Neuronal stem cell (in vitro differentiated cells): ENCODE data around the gene ZNF574.

Experiments used
- DNase-seq: peaks from one replicate; pipeline ENCODE4 v3.0.0-alpha.2; 2013; ENCODE audit warnings: low spot score
- H2AFZ ChIP-seq: one replicate; pipeline ENCODE4 v1.6.1; 2013; ENCODE audit warnings: mild to moderate bottlenecking, low read length, inconsistent platforms
- H2AK5ac ChIP-seq: 2 replicates; pipeline ENCODE4 v1.6.1; 2013; ENCODE audit warnings: low read depth, mild to moderate bottlenecking, inconsistent platforms, low read length, moderate library complexity, mixed read lengths
- H2BK120ac ChIP-seq: 2 replicates; pipeline ENCODE4 v1.6.1; 2013; ENCODE audit warnings: low read depth, mild to moderate bottlenecking, inconsistent platforms, low read length, moderate library complexity, mixed read lengths
- H2BK12ac ChIP-seq: one replicate; pipeline ENCODE4 v1.6.1; 2013; ENCODE audit warnings: low read length, inconsistent platforms
- H2BK15ac ChIP-seq: 2 replicates; pipeline ENCODE4 v1.6.1; 2013; ENCODE audit warnings: mild to moderate bottlenecking, low read length, inconsistent platforms, mixed read lengths
- H2BK5ac ChIP-seq: one replicate; pipeline ENCODE4 v1.6.1; 2013; ENCODE audit warnings: inconsistent platforms, mild to moderate bottlenecking, low read length, moderate library complexity
- H3K14ac ChIP-seq: one replicate; pipeline ENCODE4 v1.6.1; 2013; ENCODE audit warnings: low read length, inconsistent platforms
- H3K18ac ChIP-seq: 2 replicates; pipeline ENCODE4 v1.6.1; 2013; ENCODE audit warnings: low read length, inconsistent platforms
- H3K23ac ChIP-seq: 2 replicates; pipeline ENCODE4 v1.6.1; 2013; ENCODE audit warnings: low read depth, mild to moderate bottlenecking, mixed read lengths, low read length, inconsistent platforms; ENCODE audit not compliant: poor library complexity
- H3K27ac ChIP-seq: replicated peaks from 3 replicates; pipeline ENCODE4 v1.5.1; 2013; ENCODE audit warnings: low read length, inconsistent platforms
- H3K27me3 ChIP-seq, 3 experiments: 2 replicates each; pipeline ENCODE4 v1.6.1; 2013; ENCODE audit warnings: low read length in 3 of 3, mild to moderate bottlenecking in 2 of 3, inconsistent platforms in 1 of 3, low read depth in 1 of 3, mixed read lengths in 1 of 3, moderate library complexity in 1 of 3; ENCODE audit not compliant: control insufficient read depth in 3 of 3, insufficient read depth in 3 of 3
- H3K36me3 ChIP-seq, 2 donors: replicated peaks in 1 of 2; 2 replicates each; pipeline ENCODE4 v1.6.1; 2013; ENCODE audit warnings: low read length in 2 of 2; ENCODE audit not compliant: control insufficient read depth in 2 of 2, insufficient read depth in 2 of 2
- H3K4ac ChIP-seq: 2 replicates; pipeline ENCODE4 v1.6.1; 2013; ENCODE audit warnings: inconsistent platforms, mild to moderate bottlenecking, low read length, moderate library complexity
- H3K4me1 ChIP-seq, 2 donors: 1 replicate in 1 of 2; 2 replicates in 1 of 2; pipeline ENCODE4 v1.6.1; 2013; ENCODE audit warnings: low read length in 2 of 2, low read depth in 1 of 2; ENCODE audit not compliant: control insufficient read depth in 2 of 2, insufficient read depth in 1 of 2
- H3K4me2 ChIP-seq: one replicate; pipeline ENCODE4 v1.6.1; 2013; ENCODE audit warnings: mild to moderate bottlenecking, low read length, inconsistent platforms; ENCODE audit not compliant: insufficient read depth, poor library complexity, severe bottlenecking
- H3K4me3 ChIP-seq, 2 donors: 2 replicates each; pipeline ENCODE4 v1.5.1; 2013; ENCODE audit warnings: low read length in 2 of 2, mild to moderate bottlenecking in 2 of 2, inconsistent platforms in 1 of 2, moderate library complexity in 1 of 2
- H3K79me1 ChIP-seq: one replicate; pipeline ENCODE4 v1.6.1; 2013; ENCODE audit warnings: low read depth, mild to moderate bottlenecking, inconsistent platforms, low read length, moderate library complexity
- H3K9ac ChIP-seq: one replicate; pipeline ENCODE4 v1.6.1; 2013; ENCODE audit warnings: mild to moderate bottlenecking, low read depth, low read length, inconsistent platforms; ENCODE audit not compliant: poor library complexity
- H3K9me3 ChIP-seq, 2 donors: replicated peaks in 1 of 2; 2 replicates each; pipeline versions ENCODE3 to v1.6.1; 2013; ENCODE audit warnings: low read length in 2 of 2, mild to moderate bottlenecking in 2 of 2, inconsistent platforms in 1 of 2, low read depth in 1 of 2, mixed read lengths in 1 of 2, moderate library complexity in 1 of 2; ENCODE audit not compliant: control insufficient read depth in 2 of 2, insufficient read depth in 1 of 2
- H4K8ac ChIP-seq: one replicate; pipeline ENCODE4 v1.6.1; 2013; ENCODE audit warnings: low read depth, mild to moderate bottlenecking, inconsistent platforms, low read length, moderate library complexity
- H4K91ac ChIP-seq: one replicate; pipeline ENCODE4 v1.6.1; 2013; ENCODE audit warnings: low read length, low read depth, mild to moderate bottlenecking, inconsistent platforms; ENCODE audit not compliant: poor library complexity
- WGBS, 2 donors: extraction: QIAGEN DNeasy Blood & Tissue Kit; methylation state at CpG; one replicate each; pipeline ENCODE4 v1.1.7; 2013; ENCODE audit warnings: missing lambda C conversion rate in 2 of 2, mixed read lengths in 1 of 2; ENCODE audit not compliant: insufficient read length in 2 of 2, insufficient replicate concordance in 1 of 2; ENCODE audit errors: extremely low coverage in 2 of 2; 5-methylcytosine and 5-hydroxymethylcytosine counted together

Gene ZNF574

GRCh38 chr19:42053037-42053935 is 22.7 kb upstream of the ZNF574 start:
- H3K36me3 ChIP-seq, result peaks cover 0 to 39% of the 10 kb centered on the region in 2 donors
- peaks cover 0 to 4% of the 10 kb centered on the region in 2 donors for H3K4me1 ChIP-seq
- no peaks in the 10 kb centered on the region for H3K79me1 ChIP-seq
- H4K8ac ChIP-seq, result no peak overlapping the region
- H2BK120ac ChIP-seq, result no peak overlapping the region
- H3K14ac ChIP-seq, result no peak overlapping the region
- no peaks in the 10 kb centered on the region for H3K9me3 ChIP-seq
- H2BK5ac ChIP-seq, result no peak overlapping the region
- no CpG with 5 or more reads among the region's 17 CpGs for WGBS, 2 donors
- H3K9ac ChIP-seq, result no peak overlapping the region
- H3K27ac ChIP-seq, result no peak overlapping the region
- no peak overlapping the region for H2AFZ ChIP-seq
- H3K4me2 ChIP-seq, result no peak overlapping the region
- H2BK15ac ChIP-seq, result no peak overlapping the region
- no peak overlapping the region for H3K4me3 ChIP-seq
- H2AK5ac ChIP-seq, result no peak overlapping the region
- no peak overlapping the region for H3K4ac ChIP-seq
- H3K23ac ChIP-seq, result no peak overlapping the region
- no peak for DNase-seq
- no peaks in the 10 kb centered on the region for H3K27me3 ChIP-seq
- no peak overlapping the region for H2BK12ac ChIP-seq
- no peak overlapping the region for H4K91ac ChIP-seq
- peak overlapping the region; percentile 4 for H3K18ac ChIP-seq

- Histone ChIP-seq H2AFZ (no peak overlapping the region), H3K27me3 (no peaks in the 10 kb centered on the region), H2BK5ac (no peak overlapping the region), H3K14ac (no peak overlapping the region), H3K79me1 (no peaks in the 10 kb centered on the region), H3K9ac (no peak overlapping the region), H2AK5ac (no peak overlapping the region), H3K36me3 (peaks cover 0 to 44% of the 10 kb centered on the region in 2 donors), H2BK15ac (no peak overlapping the region), H3K9me3 (no peaks in the 10 kb centered on the region), H3K4me2 (no peak overlapping the region), H3K4me3 (no peak overlapping the region), H4K8ac (no peak overlapping the region), H3K4me1 (peaks cover 0 to 4% of the 10 kb centered on the region in 2 donors), H3K27ac (no peak overlapping the region), H3K4ac (no peak overlapping the region), H2BK12ac (no peak overlapping the region), H4K91ac (no peak overlapping the region), H3K23ac (peak overlapping the region; percentile 40), H3K18ac (no peak overlapping the region), H2BK120ac (no peak overlapping the region)
- DNase-seq, result no peak
- no CpG with 5 or more reads among the region's 18 CpGs for WGBS, 2 donors
These were observed 21.8 kb upstream of the ZNF574 start for GRCh38 chr19:42054205-42054604.

- Histone ChIP-seq H3K27me3 (no peaks in the 10 kb centered on the region), H3K79me1 (no peaks in the 10 kb centered on the region), H4K91ac (no peak overlapping the region), H2AK5ac (no peak overlapping the region), H3K23ac (no peak overlapping the region), H3K4me2 (no peak overlapping the region), H3K27ac (no peak overlapping the region), H3K4ac (no peak overlapping the region), H4K8ac (no peak overlapping the region), H3K4me3 (no peak overlapping the region), H3K36me3 (peaks cover 0 to 49% of the 10 kb centered on the region in 2 donors), H3K9me3 (no peaks in the 10 kb centered on the region), H3K9ac (no peak overlapping the region), H3K4me1 (no peaks in the 10 kb centered on the region), H2AFZ (no peak overlapping the region), H2BK5ac (no peak overlapping the region), H3K14ac (no peak overlapping the region), H3K18ac (no peak overlapping the region), H2BK120ac (no peak overlapping the region), H2BK12ac (no peak overlapping the region), H2BK15ac (no peak overlapping the region)
- no peak for DNase-seq
- WGBS, 2 donors, result no CpG with 5 or more reads among the region's 7 CpGs
These were observed 18.1 kb upstream of the ZNF574 start for GRCh38 chr19:42057846-42058245.

GRCh38 chr19:42059196-42059595 is 16.8 kb upstream of the ZNF574 start:
- H3K4ac ChIP-seq, result no peak overlapping the region
- no peak overlapping the region for H3K23ac ChIP-seq
- no peaks in the 10 kb centered on the region for H3K4me1 ChIP-seq
- H3K79me1 ChIP-seq, result no peaks in the 10 kb centered on the region
- H3K36me3 ChIP-seq, result peaks cover 0 to 45% of the 10 kb centered on the region in 2 donors
- H2BK5ac ChIP-seq, result no peak overlapping the region
- no peak overlapping the region for H3K4me2 ChIP-seq
- H3K9me3 ChIP-seq, result no peaks in the 10 kb centered on the region
- no peak overlapping the region for H2BK12ac ChIP-seq
- no peak for DNase-seq
- H3K27me3 ChIP-seq, result no peaks in the 10 kb centered on the region
- H4K91ac ChIP-seq, result no peak overlapping the region
- WGBS, 2 donors, result no CpG with 5 or more reads among the region's 13 CpGs
- no peak overlapping the region for H3K9ac ChIP-seq
- H4K8ac ChIP-seq, result no peak overlapping the region
- no peak overlapping the region for H2BK120ac ChIP-seq
- H2AFZ ChIP-seq, result no peak overlapping the region
- no peak overlapping the region for H2BK15ac ChIP-seq
- H3K27ac ChIP-seq, result no peak overlapping the region
- H3K4me3 ChIP-seq, result peak overlapping the region in 1 of 2 donors; percentile 1
- H3K14ac ChIP-seq, result no peak overlapping the region
- H3K18ac ChIP-seq, result no peak overlapping the region
- H2AK5ac ChIP-seq, result no peak overlapping the region
